ENCODE data around the gene AGPAT4.
"Not testable (repeated sequence)": the region's sequence is repeated elsewhere in the genome, so short reads cannot be mapped to it uniquely, and the experiment has no call there.

AGPAT4 gene

GRCh38 chr6:161178155-161178554 lies 95.7 kb downstream of the AGPAT4 start:
- not testable (repeated sequence) for H3K9ac ChIP-seq (ENCODE audit: low read length in 5 of 5); H3K27me3 ChIP-seq (ENCODE audit: control insufficient read depth in 5 of 5, insufficient read depth in 4 of 5, low read length in 5 of 5); H3K27ac ChIP-seq (ENCODE audit: low read depth, low read length); H3K36me3 ChIP-seq (ENCODE audit: control insufficient read depth in 5 of 5, insufficient read depth in 5 of 5, low read length in 5 of 5); H3K4me1 ChIP-seq (ENCODE audit: control insufficient read depth in 5 of 5, insufficient read depth in 5 of 5, low read length in 5 of 5); H3K4me3 ChIP-seq (ENCODE audit: low read depth in 1 of 5, low read length in 5 of 5)
- H3K9me3 ChIP-seq (ENCODE audit: control insufficient read depth in 5 of 5, low read length in 5 of 5), result peaks cover 0 to 10% (median 5%) of the 10 kb centered on the region in 5 donors

- H3K36me3 ChIP-seq (ENCODE audit: control insufficient read depth in 5 of 5, insufficient read depth in 5 of 5, low read length in 5 of 5); H3K27ac ChIP-seq (ENCODE audit: low read depth, low read length); H3K27me3 ChIP-seq (ENCODE audit: control insufficient read depth in 5 of 5, insufficient read depth in 4 of 5, low read length in 5 of 5); H3K4me1 ChIP-seq (ENCODE audit: control insufficient read depth in 5 of 5, insufficient read depth in 5 of 5, low read length in 5 of 5); H3K4me3 ChIP-seq (ENCODE audit: low read depth in 1 of 5, low read length in 5 of 5); H3K9ac ChIP-seq (ENCODE audit: low read length in 5 of 5): not testable (repeated sequence)
- H3K9me3 ChIP-seq (ENCODE audit: control insufficient read depth in 5 of 5, low read length in 5 of 5), result peaks cover 0 to 10% (median 5%) of the 10 kb centered on the region in 5 donors
These were observed 97.4 kb downstream of the AGPAT4 start for GRCh38 chr6:161176428-161176827.

DNA sequence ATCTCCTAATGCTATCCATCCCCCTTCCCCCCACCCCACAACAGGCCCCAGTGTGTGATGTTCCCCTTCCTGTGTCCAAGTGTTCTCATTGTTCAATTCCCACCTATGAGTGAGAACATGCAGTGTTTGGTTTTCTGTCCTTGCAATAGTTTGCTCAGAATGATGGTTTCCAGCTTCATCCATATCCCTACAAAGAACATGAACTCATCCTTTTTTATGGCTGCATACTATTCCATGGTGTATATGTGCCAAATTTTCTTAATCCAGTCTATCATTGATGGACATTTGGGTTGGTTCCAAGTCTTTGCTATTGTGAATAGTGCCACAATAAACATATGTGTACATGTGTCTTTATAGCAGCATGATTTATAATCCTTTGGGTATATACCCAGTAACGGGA lies 101.1 kb downstream of the AGPAT4 start:
- not testable (repeated sequence) for H3K9ac ChIP-seq (ENCODE audit: low read length in 5 of 5); H3K27ac ChIP-seq (ENCODE audit: low read depth, low read length); H3K36me3 ChIP-seq (ENCODE audit: control insufficient read depth in 5 of 5, insufficient read depth in 5 of 5, low read length in 5 of 5); H3K27me3 ChIP-seq (ENCODE audit: control insufficient read depth in 5 of 5, insufficient read depth in 4 of 5, low read length in 5 of 5); H3K4me3 ChIP-seq (ENCODE audit: low read depth in 1 of 5, low read length in 5 of 5); H3K9me3 ChIP-seq (ENCODE audit: control insufficient read depth in 5 of 5, low read length in 5 of 5)
- peaks cover 2 to 18% (median 10%) of the 10 kb centered on the region in 5 donors for H3K4me1 ChIP-seq (ENCODE audit: control insufficient read depth in 5 of 5, insufficient read depth in 5 of 5, low read length in 5 of 5)

DNA sequence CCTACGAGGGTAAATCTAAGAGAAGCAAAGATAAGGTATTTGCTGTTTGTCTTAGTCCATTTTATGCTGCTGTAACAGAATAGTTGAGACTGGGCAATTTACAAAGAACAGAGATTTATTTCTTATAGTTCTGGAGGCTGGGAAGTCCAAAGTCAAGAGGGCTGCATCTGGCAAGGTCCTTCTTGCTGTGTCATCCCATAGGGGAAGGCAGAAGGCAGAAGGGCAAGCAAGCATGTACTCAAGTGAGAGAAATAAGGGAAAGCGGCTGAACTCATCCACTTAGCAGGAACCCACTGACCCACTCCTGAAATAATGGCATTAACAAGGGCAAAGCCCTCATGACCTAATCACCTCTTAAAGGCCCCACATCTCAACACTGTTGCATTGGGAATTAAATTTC lies 102.7 kb downstream of the AGPAT4 start:
- Histone ChIP-seq H3K4me1 (ENCODE audit: control insufficient read depth in 5 of 5, insufficient read depth in 5 of 5, low read length in 5 of 5) (peaks cover 2 to 18% (median 10%) of the 10 kb centered on the region in 5 donors), H3K9ac (ENCODE audit: low read length in 5 of 5) (no peak overlapping the region), H3K27me3 (ENCODE audit: control insufficient read depth in 5 of 5, insufficient read depth in 4 of 5, low read length in 5 of 5) (no peaks in the 10 kb centered on the region), H3K4me3 (ENCODE audit: low read depth in 1 of 5, low read length in 5 of 5) (no peak overlapping the region), H3K36me3 (ENCODE audit: control insufficient read depth in 5 of 5, insufficient read depth in 5 of 5, low read length in 5 of 5) (peaks cover 0 to 3% (median 0%) of the 10 kb centered on the region in 5 donors), H3K27ac (ENCODE audit: low read depth, low read length) (no peak overlapping the region), H3K9me3 (ENCODE audit: control insufficient read depth in 5 of 5, low read length in 5 of 5) (peaks cover 0 to 4% (median 0%) of the 10 kb centered on the region in 5 donors)

DNA sequence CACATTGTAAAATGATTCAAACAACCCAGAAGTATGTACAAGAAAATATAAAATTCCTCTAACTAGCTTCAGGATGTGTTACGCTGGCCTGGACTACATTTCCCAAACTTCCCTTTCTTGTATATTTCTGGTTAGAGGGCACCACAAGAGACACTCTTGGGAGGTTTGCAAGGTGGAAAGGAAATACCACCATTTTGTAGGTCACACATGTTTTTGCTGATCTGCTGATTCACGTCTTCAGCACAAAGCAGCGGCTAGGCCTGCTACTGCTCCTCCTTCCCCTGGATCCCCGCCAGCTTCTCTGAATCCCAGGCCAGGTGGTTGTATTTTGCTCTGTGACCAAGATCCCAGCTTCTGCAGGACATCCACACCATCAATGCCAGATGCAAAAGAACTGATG lies 104.2 kb downstream of the AGPAT4 start:
- Histone ChIP-seq H3K9ac (ENCODE audit: low read length in 5 of 5) (no peak overlapping the region), H3K9me3 (ENCODE audit: control insufficient read depth in 5 of 5, low read length in 5 of 5) (peaks cover 0 to 4% (median 0%) of the 10 kb centered on the region in 5 donors), H3K4me1 (ENCODE audit: control insufficient read depth in 5 of 5, insufficient read depth in 5 of 5, low read length in 5 of 5) (peaks cover 2 to 18% (median 10%) of the 10 kb centered on the region in 5 donors), H3K36me3 (ENCODE audit: control insufficient read depth in 5 of 5, insufficient read depth in 5 of 5, low read length in 5 of 5) (peaks cover 0 to 18% (median 7%) of the 10 kb centered on the region in 5 donors), H3K27ac (ENCODE audit: low read depth, low read length) (no peak overlapping the region), H3K4me3 (ENCODE audit: low read depth in 1 of 5, low read length in 5 of 5) (no peak overlapping the region), H3K27me3 (ENCODE audit: control insufficient read depth in 5 of 5, insufficient read depth in 4 of 5, low read length in 5 of 5) (no peaks in the 10 kb centered on the region)

GRCh38 chr6:161169035-161169434 lies 104.8 kb downstream of the AGPAT4 start:
- no peak overlapping the region for H3K27ac ChIP-seq (ENCODE audit: low read depth, low read length)
- H3K4me3 ChIP-seq (ENCODE audit: low read depth in 1 of 5, low read length in 5 of 5), result no peak overlapping the region
- H3K27me3 ChIP-seq (ENCODE audit: control insufficient read depth in 5 of 5, insufficient read depth in 4 of 5, low read length in 5 of 5), result no peaks in the 10 kb centered on the region
- peaks cover 0 to 24% (median 12%) of the 10 kb centered on the region in 5 donors for H3K36me3 ChIP-seq (ENCODE audit: control insufficient read depth in 5 of 5, insufficient read depth in 5 of 5, low read length in 5 of 5)
- peaks cover 0 to 4% (median 0%) of the 10 kb centered on the region in 5 donors for H3K9me3 ChIP-seq (ENCODE audit: control insufficient read depth in 5 of 5, low read length in 5 of 5)
- H3K9ac ChIP-seq (ENCODE audit: low read length in 5 of 5), result no peak overlapping the region
- H3K4me1 ChIP-seq (ENCODE audit: control insufficient read depth in 5 of 5, insufficient read depth in 5 of 5, low read length in 5 of 5), result peaks cover 2 to 18% (median 10%) of the 10 kb centered on the region in 5 donors

- Histone ChIP-seq H3K27ac (ENCODE audit: low read depth, low read length) (no peak overlapping the region), H3K9me3 (ENCODE audit: control insufficient read depth in 5 of 5, low read length in 5 of 5) (peaks cover 0 to 4% (median 0%) of the 10 kb centered on the region in 5 donors), H3K4me1 (ENCODE audit: control insufficient read depth in 5 of 5, insufficient read depth in 5 of 5, low read length in 5 of 5) (peaks cover 2 to 18% (median 10%) of the 10 kb centered on the region in 5 donors), H3K36me3 (ENCODE audit: control insufficient read depth in 5 of 5, insufficient read depth in 5 of 5, low read length in 5 of 5) (peaks cover 0 to 30% (median 18%) of the 10 kb centered on the region in 5 donors), H3K27me3 (ENCODE audit: control insufficient read depth in 5 of 5, insufficient read depth in 4 of 5, low read length in 5 of 5) (no peaks in the 10 kb centered on the region), H3K9ac (ENCODE audit: low read length in 5 of 5) (no peak overlapping the region), H3K4me3 (ENCODE audit: low read depth in 1 of 5, low read length in 5 of 5) (no peak overlapping the region)
These were observed 105.5 kb downstream of the AGPAT4 start for GRCh38 chr6:161168281-161168891.

GRCh38 chr6:161166677-161167076 lies 107.2 kb downstream of the AGPAT4 start:
- Histone ChIP-seq H3K9ac (ENCODE audit: low read length in 5 of 5) (no peak overlapping the region), H3K27me3 (ENCODE audit: control insufficient read depth in 5 of 5, insufficient read depth in 4 of 5, low read length in 5 of 5) (no peaks in the 10 kb centered on the region), H3K4me3 (ENCODE audit: low read depth in 1 of 5, low read length in 5 of 5) (no peak overlapping the region), H3K4me1 (ENCODE audit: control insufficient read depth in 5 of 5, insufficient read depth in 5 of 5, low read length in 5 of 5) (peaks cover 2 to 24% (median 20%) of the 10 kb centered on the region in 5 donors), H3K27ac (ENCODE audit: low read depth, low read length) (no peak overlapping the region), H3K36me3 (ENCODE audit: control insufficient read depth in 5 of 5, insufficient read depth in 5 of 5, low read length in 5 of 5) (peaks cover 0 to 39% (median 19%) of the 10 kb centered on the region in 5 donors), H3K9me3 (ENCODE audit: control insufficient read depth in 5 of 5, low read length in 5 of 5) (peaks cover 0 to 4% (median 0%) of the 10 kb centered on the region in 5 donors)

GRCh38 chr6:161166176-161166575 lies 107.7 kb downstream of the AGPAT4 start:
- no peak overlapping the region for H3K9ac ChIP-seq (ENCODE audit: low read length in 5 of 5)
- peaks cover 0 to 2% (median 0%) of the 10 kb centered on the region in 5 donors for H3K9me3 ChIP-seq (ENCODE audit: control insufficient read depth in 5 of 5, low read length in 5 of 5)
- H3K27me3 ChIP-seq (ENCODE audit: control insufficient read depth in 5 of 5, insufficient read depth in 4 of 5, low read length in 5 of 5), result no peaks in the 10 kb centered on the region
- H3K4me1 ChIP-seq (ENCODE audit: control insufficient read depth in 5 of 5, insufficient read depth in 5 of 5, low read length in 5 of 5), result peaks cover 2 to 26% (median 20%) of the 10 kb centered on the region in 5 donors
- H3K4me3 ChIP-seq (ENCODE audit: low read depth in 1 of 5, low read length in 5 of 5), result no peak overlapping the region
- H3K27ac ChIP-seq (ENCODE audit: low read depth, low read length), result no peak overlapping the region
- peaks cover 0 to 43% (median 19%) of the 10 kb centered on the region in 5 donors for H3K36me3 ChIP-seq (ENCODE audit: control insufficient read depth in 5 of 5, insufficient read depth in 5 of 5, low read length in 5 of 5)

DNA sequence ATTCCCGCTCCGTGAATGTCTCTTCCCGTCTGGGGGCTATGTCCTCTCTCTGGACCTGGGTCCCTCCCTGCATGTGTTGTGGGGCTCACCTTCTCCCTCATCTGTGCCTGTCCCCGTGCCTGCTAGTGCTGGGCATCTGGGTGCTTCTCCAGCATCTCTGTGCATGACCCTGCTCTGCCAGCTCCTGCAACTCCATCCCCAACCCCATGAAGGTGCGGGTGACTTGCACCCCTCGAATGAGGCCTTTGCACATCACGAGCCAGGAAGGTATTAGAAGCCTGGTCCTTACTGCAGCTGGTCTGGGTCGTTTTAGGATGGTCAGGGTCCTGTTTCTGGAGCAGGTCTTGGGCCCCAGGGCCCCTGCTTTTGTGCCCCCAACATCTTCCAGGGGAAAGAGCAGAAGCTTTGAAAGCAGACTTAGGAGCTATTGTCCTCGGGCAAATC lies 109.7 kb downstream of the AGPAT4 start:
- Histone ChIP-seq H3K27me3 (ENCODE audit: control insufficient read depth in 5 of 5, insufficient read depth in 4 of 5, low read length in 5 of 5) (no peaks in the 10 kb centered on the region), H3K4me3 (ENCODE audit: low read depth in 1 of 5, low read length in 5 of 5) (no peak overlapping the region), H3K27ac (ENCODE audit: low read depth, low read length) (no peak overlapping the region), H3K36me3 (ENCODE audit: control insufficient read depth in 5 of 5, insufficient read depth in 5 of 5, low read length in 5 of 5) (peaks cover 0 to 48% (median 23%) of the 10 kb centered on the region in 5 donors), H3K9ac (ENCODE audit: low read length in 5 of 5) (no peak overlapping the region), H3K9me3 (ENCODE audit: control insufficient read depth in 5 of 5, low read length in 5 of 5) (no peaks in the 10 kb centered on the region), H3K4me1 (ENCODE audit: control insufficient read depth in 5 of 5, insufficient read depth in 5 of 5, low read length in 5 of 5) (peaks cover 2 to 23% (median 13%) of the 10 kb centered on the region in 5 donors)
